Naive thymus-derived CD4-positive, alpha-beta T cell (primary cell): ENCODE data around the gene ROPN1. TPM values are rescaled to one million over a fixed set of nuclear protein-coding genes. Genes with fewer than 3 reads are reported as not detected.
"Not testable (repeated sequence)": the region's sequence is repeated elsewhere in the genome, so short reads cannot be mapped to it uniquely, and the experiment has no call there.

Source experiments
- ATAC-seq: fragments of 150-1000 bp; cut with Tn5 transposase; 2 replicates; pipeline ENCODE4 v1.10.0; 2021; ENCODE audit warnings: mild to moderate bottlenecking, moderate library complexity
- CTCF ChIA-PET: fragments of 350-600 bp; sonication (Branson Sonifier 250); formaldehyde crosslinking; loops from one replicate; lab custom pipeline; 2021; ENCODE audit warnings: antibody characterized with exemption; lab: Charles Lee
- POLR2A ChIA-PET: fragments of 350-600 bp; sonication (Branson Sonifier 250); formaldehyde crosslinking; loops from one replicate; lab custom pipeline; 2021; ENCODE audit warnings: antibody characterized with exemption, inconsistent platforms; lab: Charles Lee
- DNase-seq, 9 donors: peaks; one replicate each; pipeline versions ENCODE4 v3.0.0 to v3.0.0-alpha.2; 2020 to 2022; ENCODE audit warnings: mixed read lengths in 1 of 9
- H3K27ac ChIP-seq: one replicate; pipeline ENCODE4 v1.7.0; 2013; ENCODE audit warnings: mild to moderate bottlenecking, low read depth, low read length, moderate library complexity
- H3K27me3 ChIP-seq, 2 donors: one replicate each; pipeline ENCODE4 v1.7.0; 2013; ENCODE audit warnings: low read length in 2 of 2, mild to moderate bottlenecking in 2 of 2, moderate library complexity in 2 of 2; ENCODE audit not compliant: control insufficient read depth in 2 of 2, insufficient read depth in 2 of 2
- H3K36me3 ChIP-seq, 3 experiments: 1 replicate in 2 of 3; 2 replicates in 1 of 3; pipeline ENCODE4 v1.7.0; 2013; ENCODE audit warnings: low read length in 3 of 3, mild to moderate bottlenecking in 3 of 3, moderate library complexity in 1 of 3; ENCODE audit not compliant: insufficient read depth in 3 of 3, control insufficient read depth in 2 of 3
- H3K4me1 ChIP-seq, 2 donors: one replicate each; pipeline ENCODE4 v1.7.0; 2013; ENCODE audit warnings: low read length in 2 of 2, mild to moderate bottlenecking in 2 of 2, moderate library complexity in 1 of 2; ENCODE audit not compliant: control insufficient read depth in 2 of 2, insufficient read depth in 2 of 2
- H3K4me3 ChIP-seq: 2 replicates; pipeline ENCODE4 v1.7.0; 2013; ENCODE audit warnings: mild to moderate bottlenecking, low read length
- H3K9me3 ChIP-seq, 3 experiments: 1 replicate in 2 of 3; 2 replicates in 1 of 3; pipeline ENCODE4 v1.7.0; 2013; ENCODE audit warnings: low read length in 3 of 3; ENCODE audit not compliant: control insufficient read depth in 2 of 3
- H3K27ac Mint-ChIP-seq, 9 donors: one replicate each; pipeline ENCODE4 v1.8.0; 2020 to 2022; ENCODE audit warnings: mixed read lengths in 9 of 9, mild to moderate bottlenecking in 8 of 9, moderate library complexity in 5 of 9, inconsistent platforms in 2 of 9
- H3K27me3 Mint-ChIP-seq, 5 donors: one replicate each; pipeline ENCODE4 v1.8.0; 2021 to 2022; ENCODE audit warnings: mixed read lengths in 5 of 5, mild to moderate bottlenecking in 1 of 5
- H3K36me3 Mint-ChIP-seq, 5 donors: one replicate each; pipeline ENCODE4 v1.8.0; 2020 to 2022; ENCODE audit warnings: mixed read lengths in 5 of 5, mild to moderate bottlenecking in 3 of 5, inconsistent platforms in 1 of 5
- H3K4me1 Mint-ChIP-seq, 7 donors: one replicate each; pipeline ENCODE4 v1.8.0; 2020 to 2022; ENCODE audit warnings: mixed read lengths in 7 of 7, mild to moderate bottlenecking in 3 of 7, inconsistent platforms in 1 of 7
- H3K4me3 Mint-ChIP-seq, 10 donors: one replicate each; pipeline ENCODE4 v1.8.0; 2020 to 2022; ENCODE audit warnings: mild to moderate bottlenecking in 10 of 10, mixed read lengths in 10 of 10, moderate library complexity in 6 of 10, inconsistent platforms in 2 of 10
- H3K9me3 Mint-ChIP-seq, 11 donors: one replicate each; pipeline ENCODE4 v1.8.0; 2020 to 2022; ENCODE audit warnings: mixed read lengths in 11 of 11, mild to moderate bottlenecking in 4 of 11, inconsistent platforms in 1 of 11, moderate library complexity in 1 of 11
- intact Hi-C, 2 donors: fragments of 100-400 bp; cut with micrococcal nuclease; formaldehyde crosslinking; loops; one replicate each; pipeline ENCODE4 v1.15.1; 2023
- polyA plus RNA-seq, 2 donors: library from polyadenylated mRNA; unstranded; fragments of 300-500 nt; fragmentation: Illumina TruSeq; gene quantifications; one replicate each; pipeline ENCODE4 v1.2.3, GENCODE V29; 2021
- total RNA-seq, 6 experiments: library from RNA in 5 of 6; stranded (reverse) in 5 of 6; gene quantifications; 1 replicate in 5 of 6; 2 replicates in 1 of 6; pipeline ENCODE4 v1.2.3 and lab custom pipeline; 2021 to 2026

Gene ROPN1
- total and polyA plus RNA-seq, 7 experiments from 2014 or later: not detected

GRCh38 chr3:123971406-123971805 lies 20.5 kb downstream of the ROPN1 start:
- ChIA-PET POLR2A (no interaction called here), CTCF (no interaction called here)
- DNase-seq (no peak), ATAC-seq (no peak)
- no peak overlapping the region for H3K27ac ChIP-seq
- Mint-ChIP-seq H3K4me3 (no peak overlapping the region), H3K4me1 (no peaks in the 10 kb centered on the region), H3K27me3 (peaks cover 17 to 58% (median 25%) of the 10 kb centered on the region in 5 donors), H3K9me3 (peaks cover 0 to 2% (median 0%) of the 10 kb centered on the region in 11 donors), H3K27ac (no peak overlapping the region), H3K36me3 (peaks cover 0 to 4% (median 0%) of the 10 kb centered on the region in 5 donors)
- no peaks in the 10 kb centered on the region for H3K9me3 ChIP-seq
- no peaks in the 10 kb centered on the region for H3K27me3 ChIP-seq
- H3K4me1 ChIP-seq: no peaks in the 10 kb centered on the region
- H3K4me3 ChIP-seq: no peak overlapping the region
- no peaks in the 10 kb centered on the region for H3K36me3 ChIP-seq
- intact Hi-C loops: no loop called here

DNA sequence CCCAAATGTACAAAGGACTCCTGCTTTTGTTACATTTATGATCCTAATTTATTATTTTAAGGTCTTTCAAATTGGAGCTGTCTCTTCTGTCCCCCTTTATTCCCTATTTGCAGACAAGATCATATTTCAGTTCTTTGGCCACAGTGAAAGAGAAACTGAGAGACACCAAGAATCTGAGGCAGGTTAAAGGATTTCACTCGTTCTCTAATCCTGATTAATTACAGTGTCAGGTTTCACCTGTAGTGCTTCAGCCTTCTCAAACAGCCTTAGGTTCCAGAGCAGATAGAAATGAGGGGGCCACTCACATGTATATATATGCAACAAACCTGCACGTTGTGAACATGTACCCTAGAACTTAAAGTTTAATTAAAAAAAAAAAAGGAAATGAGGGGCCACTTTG lies 24.7 kb downstream of the ROPN1 start:
- DNase-seq, H3K36me3 Mint-ChIP-seq, H3K27me3 ChIP-seq, H3K4me1 ChIP-seq, H3K4me3 ChIP-seq, H3K9me3 Mint-ChIP-seq, POLR2A ChIA-PET, H3K4me1 Mint-ChIP-seq, CTCF ChIA-PET, H3K27ac ChIP-seq, H3K4me3 Mint-ChIP-seq, H3K36me3 ChIP-seq, ATAC-seq, H3K27ac Mint-ChIP-seq, H3K9me3 ChIP-seq: not testable (repeated sequence)
- peaks cover 13 to 68% (median 25%) of the 10 kb centered on the region in 5 donors for H3K27me3 Mint-ChIP-seq
- intact Hi-C loops: loop anchor here in 1 of 2 donors (10.0 kb wide), 1 partner anchor 1582 kb away; the partner anchor contains the start of genes FAM162A and MIX23

DNA sequence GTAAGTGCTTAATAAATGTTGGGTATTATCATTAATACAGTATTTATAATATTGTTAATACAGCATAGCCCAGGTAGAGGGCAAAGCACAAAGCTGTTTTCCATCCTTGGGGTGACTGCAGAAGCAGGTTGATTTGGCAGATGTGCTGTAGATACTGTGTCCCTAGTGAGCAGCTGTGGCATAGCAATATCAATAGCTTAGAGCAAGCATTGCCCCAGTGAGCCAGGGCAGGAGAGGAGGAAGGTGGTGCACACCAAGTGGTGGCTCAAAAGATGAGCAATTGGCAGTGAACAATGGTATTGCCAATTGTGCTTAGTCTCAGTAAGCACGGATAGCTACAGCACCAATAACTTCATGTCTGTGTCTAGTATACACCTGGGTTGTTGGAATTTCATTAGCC lies 25.1 kb downstream of the ROPN1 start:
- peak; percentile 81 for ATAC-seq
- H3K9me3 Mint-ChIP-seq, POLR2A ChIA-PET, H3K4me3 Mint-ChIP-seq, H3K4me1 Mint-ChIP-seq, CTCF ChIA-PET, H3K36me3 Mint-ChIP-seq, H3K9me3 ChIP-seq, H3K27ac ChIP-seq, H3K4me1 ChIP-seq, H3K27me3 ChIP-seq, H3K27ac Mint-ChIP-seq, H3K36me3 ChIP-seq, H3K4me3 ChIP-seq, DNase-seq: not testable (repeated sequence)
- intact Hi-C loops: loop anchor here in 1 of 2 donors (10.0 kb wide), 1 partner anchor 1582 kb away; the partner anchor contains the start of genes FAM162A and MIX23
- peaks cover 11 to 69% (median 24%) of the 10 kb centered on the region in 5 donors for H3K27me3 Mint-ChIP-seq

- DNase-seq, POLR2A ChIA-PET, H3K9me3 Mint-ChIP-seq, H3K4me1 ChIP-seq, H3K4me3 Mint-ChIP-seq, H3K4me3 ChIP-seq, H3K36me3 Mint-ChIP-seq, H3K36me3 ChIP-seq, H3K27ac ChIP-seq, ATAC-seq, H3K9me3 ChIP-seq, H3K27ac Mint-ChIP-seq, CTCF ChIA-PET, H3K27me3 ChIP-seq: not testable (repeated sequence)
- intact Hi-C loops: loop anchor here (5.0 to 10.0 kb wide), 3 partner anchors 377 to 1953 kb away; partner anchors contain the start of genes FAM162A (in 1 of the 2), HACD2 (in 1 of the 2) and MIX23 (in 1 of the 2)
- Mint-ChIP-seq H3K4me1 (peaks cover 0 to 15% (median 11%) of the 10 kb centered on the region in 7 donors), H3K27me3 (peaks cover 7 to 61% (median 17%) of the 10 kb centered on the region in 5 donors)
Measured at GRCh38 chr3:123964793-123965192, 27.1 kb downstream of the ROPN1 start.

DNA sequence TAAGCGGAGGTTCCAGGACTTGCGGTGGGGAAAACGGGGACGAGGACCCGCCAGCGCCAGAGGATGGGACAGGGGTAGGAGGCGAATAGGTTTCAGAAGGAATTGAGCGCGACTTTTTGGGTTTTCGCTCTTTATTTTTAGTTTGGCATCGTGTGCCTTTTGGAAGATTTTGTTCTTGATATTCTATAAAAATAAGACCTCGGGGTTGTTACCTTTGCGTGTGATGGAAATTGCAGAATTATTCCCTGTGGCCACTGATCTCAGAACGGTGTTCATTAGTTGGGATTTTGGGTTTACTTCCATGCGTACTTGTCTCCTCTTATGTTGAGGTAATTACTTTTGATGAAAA lies 30.4 kb downstream of the ROPN1 start:
- peaks cover 0 to 34% (median 8%) of the 10 kb centered on the region in 5 donors for H3K27me3 Mint-ChIP-seq
- DNase-seq (no peak), ATAC-seq (no peak)
- peaks cover 0 to 12% of the 10 kb centered on the region in 2 donors for H3K4me1 ChIP-seq
- H3K36me3 ChIP-seq: peaks cover 0 to 8% (median 0%) of the 10 kb centered on the region in 3 experiments
- ChIA-PET POLR2A (no interaction called here), CTCF (no interaction called here)
- no peaks in the 10 kb centered on the region for H3K27me3 ChIP-seq
- H3K4me3 ChIP-seq: peak overlapping the region; percentile 85
- peaks cover 0 to 1% (median 0%) of the 10 kb centered on the region in 5 donors for H3K36me3 Mint-ChIP-seq
- no peaks in the 10 kb centered on the region for H3K9me3 ChIP-seq
- intact Hi-C loops: loop anchor here (1.0 to 10.0 kb wide), 7 partner anchors 71 to 1956 kb away; partner anchors contain the start of genes HACD2 (in 2 of the 2), FAM162A (in 1 of the 2), KALRN (in 1 of the 2) and MIX23 (in 1 of the 2)
- H3K4me3 Mint-ChIP-seq: peak overlapping the region; percentile 93 to 98 (median 96)
- H3K27ac Mint-ChIP-seq: peak overlapping the region; percentile 82 to 96 (median 90)
- H3K27ac ChIP-seq: peak overlapping the region; percentile 78
- peaks cover 12 to 35% (median 30%) of the 10 kb centered on the region in 7 donors for H3K4me1 Mint-ChIP-seq
- no peaks in the 10 kb centered on the region for H3K9me3 Mint-ChIP-seq

DNA sequence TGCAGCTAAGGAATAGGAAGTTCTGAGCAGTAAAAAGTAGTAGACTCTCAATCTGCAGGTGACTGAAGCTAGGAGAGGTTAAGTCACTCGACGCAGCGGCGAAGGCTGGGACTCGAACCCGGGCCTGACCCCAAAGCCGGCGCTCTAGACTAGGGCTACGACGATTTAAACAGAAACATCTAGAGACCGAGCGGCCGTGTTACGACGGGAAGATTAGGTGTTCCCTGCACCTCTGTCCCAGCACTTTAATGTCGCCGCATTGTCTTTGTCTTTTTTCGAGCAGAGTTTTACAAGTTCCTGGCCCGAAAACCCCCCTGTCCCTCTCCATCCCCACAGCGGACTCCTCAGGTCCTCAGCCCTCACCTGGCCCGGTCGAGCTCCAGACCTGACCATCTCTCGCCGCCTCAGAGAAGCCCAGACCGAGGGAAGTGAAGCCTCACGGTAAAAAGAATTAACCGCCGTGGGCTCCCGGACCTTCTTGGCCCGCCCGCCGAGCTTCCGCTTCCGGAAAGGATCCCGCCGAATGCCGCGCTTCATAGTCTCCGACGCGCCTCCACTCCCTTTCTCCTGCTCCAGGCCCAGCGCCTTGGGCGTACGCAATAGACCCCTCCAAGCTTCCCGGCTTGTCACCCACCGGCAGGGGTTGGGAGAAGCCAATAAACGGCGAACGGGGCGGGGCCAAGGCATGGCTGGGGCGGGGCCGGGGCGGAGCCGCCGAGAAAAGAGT lies 31.0 kb downstream of the ROPN1 start, which contains the start of gene CCDC14:
Gene CCDC14, minus strand, starts transcription at position 449 of the 727 bp plus-strand sequence. Its CDS starts 56 bp downstream, at position 393.
- DNase-seq: peak; percentile 43 to 81 (median 60)
- H3K4me1 Mint-ChIP-seq: peaks cover 12 to 35% (median 30%) of the 10 kb centered on the region in 7 donors
- ChIA-PET CTCF (interaction anchor here (0.9 kb wide), 1 partner anchor 22 kb away, joined by 3 read pairs; no protein-coding TSS in a partner anchor), POLR2A (interaction anchor here (0.5 kb wide), 1 partner anchor 759 kb away, joined by 3 read pairs; the partner anchor contains the start of gene SEC22A)
- peak within 1 kb of the TSS; percentile 85 for H3K4me3 ChIP-seq
- peak; percentile 91 for ATAC-seq
- H3K4me1 ChIP-seq: peaks cover 0 to 12% of the 10 kb centered on the region in 2 donors
- H3K27ac ChIP-seq: peak within 1 kb of the TSS; percentile 78
- peak within 1 kb of the TSS; percentile 82 to 96 (median 91) for H3K27ac Mint-ChIP-seq
- no peaks in the 10 kb centered on the region for H3K27me3 ChIP-seq
- H3K36me3 Mint-ChIP-seq: peaks cover 0 to 1% (median 0%) of the 10 kb centered on the region in 5 donors
- intact Hi-C loops: loop anchor here (1.0 to 10.0 kb wide), 7 partner anchors 72 to 1956 kb away; partner anchors contain the start of genes HACD2 (in 2 of the 2), FAM162A (in 1 of the 2), KALRN (in 1 of the 2) and MIX23 (in 1 of the 2)
- H3K4me3 Mint-ChIP-seq: peak within 1 kb of the TSS; percentile 93 to 98 (median 96)
- no peaks in the 10 kb centered on the region for H3K9me3 ChIP-seq
- peaks cover 0 to 30% (median 8%) of the 10 kb centered on the region in 5 donors for H3K27me3 Mint-ChIP-seq
- no peaks in the 10 kb centered on the region for H3K9me3 Mint-ChIP-seq
- H3K36me3 ChIP-seq: peaks cover 0 to 8% (median 0%) of the 10 kb centered on the region in 3 experiments
